H7 (cell line): ENCODE measurements around the gene AZGP1. TPM values are rescaled to one million over a fixed set of nuclear protein-coding genes. Genes with fewer than 3 reads are reported as not detected.
"Not testable (repeated sequence)": the region's sequence is repeated elsewhere in the genome, so short reads cannot be mapped to it uniquely, and the experiment has no call there.

Source experiments
- DNase-seq: peaks from one replicate; pipeline ENCODE4 v3.0.0; 2012
- H3K27me3 ChIP-seq: 2 replicates; pipeline ENCODE4 v1.6.0; 2011; ENCODE audit warnings: mild to moderate bottlenecking, low read length; ENCODE audit not compliant: control insufficient read depth, insufficient read depth
- H3K36me3 ChIP-seq: replicated peaks from 2 replicates; pipeline ENCODE4 v1.5.1; 2011; ENCODE audit warnings: low read length; ENCODE audit not compliant: control insufficient read depth, insufficient read depth
- H3K4me3 ChIP-seq: 2 replicates; pipeline ENCODE4 v1.5.1; 2011; ENCODE audit warnings: low read depth, mild to moderate bottlenecking, control low read depth, low read length, moderate library complexity; ENCODE audit not compliant: insufficient read depth
- total RNA-seq: library from RNA; depleted of rRNA; stranded (reverse); fragments of >200 nt; shearing (Covaris generic); gene quantifications from 2 replicates; pipeline ENCODE4 v1.2.3, GENCODE V29; 2014

The AZGP1 gene
- total RNA-seq, 1 experiment from 2014 or later, result not detected

DNA sequence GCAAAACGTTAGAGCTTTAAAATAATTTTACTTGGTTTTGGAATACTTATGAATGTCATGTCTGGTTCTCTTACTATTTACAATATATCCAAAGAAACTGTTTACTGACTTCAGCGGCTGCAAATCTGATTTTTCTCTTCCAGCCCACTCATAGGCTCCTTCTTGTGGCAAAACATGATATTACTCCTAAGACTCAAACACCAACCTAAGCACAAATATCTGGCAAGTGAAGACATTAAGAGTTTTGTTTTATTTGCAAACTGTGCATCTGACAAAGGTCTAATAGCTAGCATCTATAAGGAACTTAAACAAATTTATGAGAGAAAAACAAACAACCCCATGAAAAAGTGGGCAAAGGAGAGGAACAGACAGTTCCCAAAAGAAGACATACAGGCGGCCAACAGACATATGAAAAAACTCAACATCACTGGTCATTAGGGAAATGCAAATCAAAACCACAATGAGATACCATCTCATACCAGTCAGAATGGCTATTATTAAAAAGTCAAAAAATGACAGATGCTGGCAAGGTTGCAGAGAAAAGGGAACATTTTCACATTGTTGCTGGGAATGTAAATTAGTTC lies 26.1 kb downstream of the AZGP1 start:
- no peaks in the 10 kb centered on the region for H3K36me3 ChIP-seq
- no peak for DNase-seq
- H3K4me3 ChIP-seq, result no peak overlapping the region
- H3K27me3 ChIP-seq, result no peaks in the 10 kb centered on the region

DNA sequence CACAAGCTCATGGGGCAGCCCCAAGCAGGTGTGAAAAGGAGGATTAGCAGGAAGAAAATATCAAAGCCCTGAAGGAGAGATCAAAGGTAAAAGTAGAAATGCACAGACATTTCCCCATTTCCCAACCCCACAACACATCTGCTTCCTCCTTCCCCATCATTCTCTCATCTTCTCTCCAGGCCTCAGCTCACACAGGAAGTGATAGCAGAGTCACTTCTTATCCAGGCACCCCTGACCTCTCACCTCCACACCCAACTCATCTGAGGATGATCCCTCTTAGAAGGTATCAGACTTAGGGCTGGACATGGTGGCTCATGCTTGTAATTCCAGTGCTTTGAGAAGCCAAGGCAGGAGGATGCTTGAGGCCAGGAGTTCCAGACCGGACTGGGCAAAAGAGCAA lies 28.2 kb downstream of the AZGP1 start:
- Histone ChIP-seq H3K27me3 (no peaks in the 10 kb centered on the region), H3K36me3 (no peaks in the 10 kb centered on the region), H3K4me3 (no peak overlapping the region)
- no peak for DNase-seq

DNA sequence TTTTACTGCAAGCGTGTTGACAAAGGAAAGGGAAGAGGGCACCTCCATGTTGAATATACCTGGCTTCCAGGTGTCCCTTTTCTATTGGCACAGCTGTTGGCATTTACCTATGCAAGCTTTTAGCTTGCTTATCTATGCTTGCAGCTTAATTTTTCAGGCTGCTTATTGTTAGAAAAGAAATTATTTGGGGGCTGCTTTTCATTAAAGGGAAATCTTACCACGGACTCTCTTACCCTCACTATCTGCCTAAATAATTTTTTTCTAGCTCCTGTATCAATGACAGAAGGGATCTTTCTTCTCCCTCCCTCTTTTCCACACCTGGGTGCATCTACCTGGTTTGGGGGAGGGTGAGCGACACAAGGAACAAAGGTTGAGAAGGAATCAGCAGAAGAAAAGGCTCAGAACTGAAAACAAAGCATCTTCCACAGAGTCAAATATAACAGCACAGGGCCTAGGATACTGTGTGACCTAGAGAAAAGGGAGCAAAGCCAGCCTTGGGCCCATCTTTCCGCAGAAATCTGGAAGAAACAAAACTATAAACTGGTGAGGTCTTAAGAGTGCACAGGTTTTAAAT lies 31.2 kb downstream of the AZGP1 start:
- H3K27me3 ChIP-seq, result no peaks in the 10 kb centered on the region
- no peak for DNase-seq
- H3K36me3 ChIP-seq, result no peaks in the 10 kb centered on the region
- H3K4me3 ChIP-seq, result no peak overlapping the region

GRCh38 chr7:99943641-99944496 lies 32.0 kb downstream of the AZGP1 start:
- Histone ChIP-seq H3K27me3 (no peaks in the 10 kb centered on the region), H3K4me3 (peak overlapping the region; percentile 15; the same call in 1 of the 2 replicates), H3K36me3 (no peaks in the 10 kb centered on the region)
- DNase-seq, result peak; percentile 65

DNA sequence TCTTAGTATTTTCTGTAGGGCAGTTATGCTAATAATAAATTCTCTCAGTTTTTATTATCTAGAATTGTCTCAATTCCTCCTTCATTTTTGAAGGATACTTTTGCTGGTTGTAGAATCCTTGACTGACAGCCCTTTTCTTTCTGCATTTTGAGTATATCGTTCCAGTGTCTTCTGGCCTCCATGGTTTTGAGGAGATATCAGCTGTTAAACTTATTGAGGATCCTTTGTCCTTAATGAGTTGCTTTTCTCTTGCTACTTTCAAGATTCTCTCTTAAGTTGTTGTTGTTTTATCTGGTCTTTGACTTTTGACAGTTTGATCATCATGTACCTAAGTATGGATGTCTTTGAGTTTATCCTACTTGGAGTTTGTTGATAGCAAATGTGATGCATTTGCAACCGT lies 37.5 kb downstream of the AZGP1 start:
- H3K27me3 ChIP-seq, result no peaks in the 10 kb centered on the region
- H3K4me3 ChIP-seq, result no peak overlapping the region
- no peaks in the 10 kb centered on the region for H3K36me3 ChIP-seq
- no peak for DNase-seq

GRCh38 chr7:99935009-99935408 lies 40.8 kb downstream of the AZGP1 start:
- H3K27me3 ChIP-seq, DNase-seq, H3K36me3 ChIP-seq: not testable (repeated sequence)

DNA sequence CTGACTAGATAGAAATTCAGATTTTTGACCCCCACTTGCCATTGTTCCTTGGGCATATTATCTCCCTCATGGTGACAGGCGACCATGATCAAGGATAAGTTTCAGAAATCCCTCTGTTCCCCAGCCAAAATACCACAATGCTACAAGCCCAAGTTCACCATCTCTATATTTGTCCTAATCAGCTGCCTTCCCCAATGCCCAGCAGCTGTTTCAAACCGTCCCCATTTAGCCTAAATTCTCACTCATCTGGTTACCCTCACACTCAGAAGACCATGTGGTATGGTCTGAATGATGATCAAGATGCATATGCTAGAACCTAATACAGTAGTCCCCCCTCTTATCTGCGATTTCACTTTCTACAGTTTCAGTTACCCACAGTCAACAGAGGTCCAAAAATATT lies 45.5 kb downstream of the AZGP1 start:
- Histone ChIP-seq H3K4me3 (no peak overlapping the region), H3K27me3 (peaks cover 3% of the 10 kb centered on the region; the same call in 1 of the 2 replicates)

More at GRCh38 chr7:99935009-99935408, 40.8 kb downstream of the AZGP1 start:
- H3K4me3 ChIP-seq, result not testable (repeated sequence)

GRCh38 chr7:99929730-99930053 lies 46.1 kb downstream of the AZGP1 start:
- no peak for DNase-seq
- Histone ChIP-seq H3K27me3 (peaks cover 3% of the 10 kb centered on the region; the same call in 1 of the 2 replicates), H3K36me3 (no peaks in the 10 kb centered on the region), H3K4me3 (no peak overlapping the region)

More for the DNA sequence above, 45.5 kb downstream of the AZGP1 start:
- DNase-seq, result no peak
- no peaks in the 10 kb centered on the region for H3K36me3 ChIP-seq

DNA sequence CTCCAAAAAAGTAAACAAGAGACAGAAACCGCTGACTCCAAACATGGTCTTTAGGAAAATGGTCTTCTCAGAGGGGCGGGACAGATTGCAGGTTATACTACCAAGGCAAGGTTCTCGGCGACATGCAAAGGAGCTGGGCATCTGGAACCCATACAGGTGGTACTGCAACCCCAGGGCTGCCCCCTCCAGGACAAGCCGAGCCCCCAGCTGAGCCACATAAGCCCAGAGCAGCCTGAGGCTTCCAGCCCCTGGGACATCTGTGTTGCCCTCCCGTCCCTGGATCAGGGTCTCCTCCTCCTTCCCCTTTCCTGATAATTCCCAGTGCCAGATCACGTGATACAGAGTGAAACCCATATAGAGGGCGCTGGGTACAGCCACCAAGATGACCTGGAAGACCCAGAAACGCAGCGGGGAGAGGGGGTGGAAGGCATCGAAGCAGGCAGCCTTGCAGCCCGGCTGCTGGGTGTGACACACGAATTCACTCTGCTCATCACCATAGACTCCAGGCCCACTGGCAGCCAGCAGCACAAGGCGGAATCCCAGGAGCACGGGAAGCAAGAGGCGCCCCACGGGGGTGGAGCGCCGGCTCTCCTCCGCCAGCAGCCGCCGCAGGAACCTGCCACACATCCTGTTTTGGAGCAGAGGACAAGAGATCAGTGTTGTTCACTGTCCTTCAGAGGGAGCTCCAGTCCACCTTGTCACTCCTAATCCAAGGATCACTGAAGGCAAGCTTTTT lies 46.7 kb downstream of the AZGP1 start, which contains the start of gene GJC3:
Gene GJC3, minus strand, starts transcription at position 627 of the 736 bp plus-strand sequence. Its CDS starts 0 bp downstream, at position 627.
- Histone ChIP-seq H3K4me3 (peak within 1 kb of the TSS; percentile 31), H3K36me3 (no peaks in the 10 kb centered on the region), H3K27me3 (peaks cover 3% of the 10 kb centered on the region; the same call in 1 of the 2 replicates)
- DNase-seq, result peak; percentile 86

- H3K27me3 ChIP-seq, result peaks cover 3% of the 10 kb centered on the region; the same call in 1 of the 2 replicates
- DNase-seq, result no peak
- H3K36me3 ChIP-seq, result no peaks in the 10 kb centered on the region
- no peak overlapping the region for H3K4me3 ChIP-seq
Observed at GRCh38 chr7:99928188-99928587, 47.6 kb downstream of the AZGP1 start.

DNA sequence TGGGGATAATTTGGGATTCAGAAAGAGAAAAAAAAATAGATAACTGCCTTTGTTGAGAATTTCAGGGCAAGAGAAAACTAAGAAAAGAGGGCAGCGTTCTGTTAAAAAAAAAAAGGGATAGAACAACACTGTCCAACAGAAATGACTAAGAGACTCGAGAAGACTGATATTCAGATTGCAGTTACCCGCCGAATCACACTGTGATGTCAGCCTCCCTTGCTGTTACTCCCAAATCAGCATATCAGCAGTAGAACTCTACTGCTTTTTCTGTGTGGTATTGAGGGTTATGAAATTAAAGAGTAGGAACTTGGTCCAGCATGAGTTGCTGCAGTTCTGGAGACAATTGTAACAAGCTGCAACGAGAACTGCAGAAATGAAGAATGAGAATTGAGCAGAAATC lies 48.3 kb downstream of the AZGP1 start:
- DNase-seq, result no peak
- H3K27me3 ChIP-seq, result peaks cover 3% of the 10 kb centered on the region; the same call in 1 of the 2 replicates
- H3K4me3 ChIP-seq, result no peak overlapping the region
- H3K36me3 ChIP-seq, result no peaks in the 10 kb centered on the region

DNA sequence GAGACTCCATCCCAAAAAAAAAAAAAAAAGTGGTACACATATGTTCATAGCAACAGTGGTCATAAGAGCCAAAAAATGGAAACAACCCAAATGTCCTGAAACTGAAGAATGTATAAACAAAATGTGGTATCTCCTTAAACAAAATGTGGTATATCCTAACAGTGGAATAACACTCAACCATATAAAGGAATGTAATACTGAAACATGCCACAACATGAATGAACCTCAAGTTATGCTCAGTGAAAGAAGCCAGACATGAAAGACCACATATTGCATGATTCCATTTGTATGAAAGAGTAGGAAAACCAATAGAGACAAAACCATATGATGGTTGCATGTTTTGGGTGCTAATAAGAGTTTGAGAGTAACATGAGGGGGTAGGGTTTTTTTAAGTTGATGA lies 49.5 kb downstream of the AZGP1 start:
- Histone ChIP-seq H3K27me3 (peaks cover 3% of the 10 kb centered on the region; the same call in 1 of the 2 replicates), H3K36me3 (no peaks in the 10 kb centered on the region), H3K4me3 (no peak overlapping the region)
- DNase-seq, result no peak

DNA sequence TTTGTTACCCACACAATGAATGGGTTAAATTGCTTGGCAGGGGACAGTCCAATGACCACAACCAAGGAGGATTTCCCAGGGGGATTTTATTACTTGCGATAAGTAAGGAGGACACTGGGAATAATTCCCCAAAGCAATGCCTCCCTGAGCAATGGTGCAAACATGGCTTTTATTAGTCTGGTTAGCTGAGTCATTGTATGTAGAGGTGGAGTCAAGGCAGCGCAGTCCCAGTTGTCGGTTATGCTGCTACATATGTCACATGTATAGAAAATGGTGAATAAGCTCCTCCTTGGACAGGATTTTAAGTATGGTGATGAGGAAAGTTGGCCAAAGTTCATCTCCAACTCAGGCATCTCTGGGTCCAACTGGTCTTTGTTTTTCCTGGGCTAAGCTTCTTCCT lies 52.6 kb downstream of the AZGP1 start:
- H3K4me3 ChIP-seq, result no peak overlapping the region
- no peaks in the 10 kb centered on the region for H3K27me3 ChIP-seq
- DNase-seq, result no peak
- H3K36me3 ChIP-seq, result no peaks in the 10 kb centered on the region

DNA sequence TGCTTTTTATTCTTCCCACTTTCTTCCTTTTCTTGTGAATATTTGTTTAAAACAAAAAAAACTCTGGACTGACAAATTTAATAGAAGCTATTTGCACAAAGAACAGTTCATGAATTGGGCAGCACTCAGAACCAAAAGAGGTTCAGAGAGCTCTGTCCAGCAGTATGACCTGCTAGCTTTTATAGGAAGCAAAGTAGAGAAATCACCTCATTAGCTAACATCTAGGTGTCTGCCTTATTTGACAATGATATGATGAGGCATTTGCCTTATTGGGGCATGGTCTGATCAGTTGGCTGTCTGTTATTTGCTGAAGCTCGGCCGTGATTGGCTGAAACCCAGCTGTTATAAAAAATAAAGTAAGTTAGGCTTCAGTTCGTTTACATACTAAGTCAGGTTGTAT lies 55.7 kb downstream of the AZGP1 start:
- no peaks in the 10 kb centered on the region for H3K27me3 ChIP-seq
- DNase-seq, result no peak
- H3K4me3 ChIP-seq, result no peak overlapping the region
- no peaks in the 10 kb centered on the region for H3K36me3 ChIP-seq
